Heart right ventricle (tissue), 16 donors: ENCODE measurements around the gene NADSYN1. TPM values are rescaled to one million over a fixed set of nuclear protein-coding genes. Genes with fewer than 3 reads are reported as not detected.

Source experiments
- ATAC-seq, 8 donors: fragments of 200-7000 bp; cut with Tn5 transposase; one replicate each; pipeline ENCODE4 v1.9.1; 2020; ENCODE audit warnings: mild to moderate bottlenecking in 8 of 8, moderate library complexity in 8 of 8, moderate number of reproducible peaks in 1 of 8
- DNase-seq, 2 donors: peaks; one replicate each; pipeline ENCODE4 v3.0.0-alpha.2; 2020
- H3K27ac ChIP-seq, 10 donors: fragments of 200-600 bp; sonication (generic) in 2 of 10; one replicate each; pipeline versions ENCODE4 v1.5.0 to v1.8.0; 2020 to 2022; ENCODE audit warnings: mild to moderate bottlenecking in 3 of 10
- H3K27me3 ChIP-seq, 7 donors: fragments of 200-600 bp; one replicate each; pipeline ENCODE4 v1.8.0; 2021 to 2022; ENCODE audit warnings: mild to moderate bottlenecking in 2 of 7
- H3K36me3 ChIP-seq, 9 donors: fragments of 200-600 bp; sonication (generic) in 1 of 9; one replicate each; pipeline versions ENCODE4 v1.5.0 to v1.8.0; 2020 to 2022; ENCODE audit warnings: mild to moderate bottlenecking in 2 of 9
- H3K4me1 ChIP-seq, 9 donors: fragments of 200-600 bp; sonication (generic) in 1 of 9; one replicate each; pipeline versions ENCODE4 v1.5.0 to v1.8.0; 2020 to 2022; ENCODE audit warnings: mild to moderate bottlenecking in 4 of 9
- H3K4me3 ChIP-seq, 10 donors: fragments of 200-600 bp; sonication (generic) in 2 of 10; one replicate each; pipeline versions ENCODE4 v1.5.0 to v1.8.0; 2020 to 2022; ENCODE audit warnings: mild to moderate bottlenecking in 7 of 10, moderate library complexity in 2 of 10
- H3K9me3 ChIP-seq, 11 donors: fragments of 200-600 bp in 10 of 11; sonication (generic) in 2 of 11; one replicate each; pipeline versions ENCODE4 v1.5.0 to v1.8.0; 2013 to 2022; ENCODE audit warnings: mild to moderate bottlenecking in 2 of 11, control low read depth in 1 of 11, moderate library complexity in 1 of 11
- CTCF ChIP-seq, 9 donors: fragments of 200-600 bp; sonication (generic) in 2 of 9; IDR thresholded peaks; one replicate each; pipeline versions ENCODE4 v1.5.0 to v1.8.0; 2021 to 2022; ENCODE audit warnings: antibody characterized with exemption in 9 of 9, mild to moderate bottlenecking in 5 of 9, moderate library complexity in 1 of 9
- WGBS, 2 donors: extraction: QIAGEN DNeasy Blood & Tissue Kit; methylation state at CpG; one replicate each; pipeline ENCODE4 v1.1.7; 2013; ENCODE audit warnings: inconsistent platforms in 1 of 2; 5-methylcytosine and 5-hydroxymethylcytosine counted together
- intact Hi-C, 10 donors: fragments of 100-400 bp; cut with DNase I; formaldehyde crosslinking; loops; one replicate each; pipeline versions ENCODE4 v1.11.1 to v1.14.2; 2022
- polyA plus RNA-seq, 2 donors: library from polyadenylated mRNA; stranded (reverse); fragments of 200-250 nt; gene quantifications; one replicate each; pipeline ENCODE4 v1.2.3, GENCODE V29; 2013
- total RNA-seq, 10 donors: library from RNA; stranded (reverse); fragmentation: NEBNext Ultra II Directional in 3 of 10; extraction: Animal tissue kit (Norgen Biotek cat#: 25700) in 3 of 10; gene quantifications; one replicate each; pipeline versions ENCODE4 v1.2.1 to v1.2.4, GENCODE V29; 2021 to 2023
- donor health status: Arrhythmogenic right ventricular cardiomyopathy.
- donor health status: ischemic (EF 13 %, LVEDD 7.1; RV severe dilation, severe dysfunction).
- donor health status: healthy with polysubstance abuse.
- donor health status: DM: no; HTN: yes; CAD: no.
- donor health status: DM: no; HTN: no; CAD: no.
- donor health status: ischemic (EF 25% LVEDD 6.9; RV normal size, moderate dysfunction).
- donor health status: ischemic (EF 25% LVEDD 5.7; RV mildly dilated, moderate dysfunction).
- donor health status: healthy.
- donor health status: DM: yes; HTN: yes; CAD: no.
- donor health status: Ischemic cardiomyopathy.
- donor health status: ischemic (EF 35%, LVEDD 5.7; RV mildly dilated, moderate dysfunction).
- donor health status: nonischemic (EF 11% LVEDD 7.7; RV severe dilation, severe dysfunction).
- donor health status: DM: yes; HTN: yes; CAD: no.
- donor health status: PGD.
- donor health status: ischemic (EF 29% LVEDD 5.4; RV normal size, mild dysfunction).
- donor health status: nonischemic (EF 23%, LVEDD 6.1; RV moderate dilation, normal function).

The NADSYN1 gene
- total and polyA plus RNA-seq, 12 donors = 13.4 to 32.0 (median 16.9) TPM

- no peak for DNase-seq
- no peak overlapping the region for H3K27ac ChIP-seq
- no peaks in the 10 kb centered on the region for H3K9me3 ChIP-seq
- no peak overlapping the region for H3K4me3 ChIP-seq
- ATAC-seq = no peak
- no peaks in the 10 kb centered on the region for H3K4me1 ChIP-seq
- intact Hi-C loops = no loop called here
- H3K27me3 ChIP-seq = no peaks in the 10 kb centered on the region
- WGBS, 2 donors = 98% methylated on average over 6 of the region's 6 CpGs
- H3K36me3 ChIP-seq = peaks cover 0 to 62% (median 11%) of the 10 kb centered on the region in 9 donors
- TF ChIP-seq CTCF (IDR thresholded peaks at IDR 0.05) = no peak
These were observed 14.2 kb downstream of the NADSYN1 start for GRCh38 chr11:71467164-71467563.

- no peak for TF ChIP-seq CTCF (IDR thresholded peaks at IDR 0.05)
- H3K27ac ChIP-seq = no peak overlapping the region
- no peak overlapping the region for H3K4me3 ChIP-seq
- no peaks in the 10 kb centered on the region for H3K4me1 ChIP-seq
- no peaks in the 10 kb centered on the region for H3K27me3 ChIP-seq
- ATAC-seq (no peak), DNase-seq (no peak)
- H3K36me3 ChIP-seq = peaks cover 0 to 76% (median 34%) of the 10 kb centered on the region in 9 donors
- H3K9me3 ChIP-seq = no peaks in the 10 kb centered on the region
- intact Hi-C loops = no loop called here
- 63 to 64% methylated on average over 6 of the region's 6 CpGs for WGBS, 2 donors
These were observed 17.9 kb downstream of the NADSYN1 start for GRCh38 chr11:71470946-71471345.

- peaks cover 0 to 76% (median 35%) of the 10 kb centered on the region in 9 donors for H3K36me3 ChIP-seq
- 93 to 94% methylated on average over 10 of the region's 10 CpGs for WGBS, 2 donors
- DNase-seq = no peak
These were observed 19.4 kb downstream of the NADSYN1 start for GRCh38 chr11:71472357-71472885.

GRCh38 chr11:71472941-71473792 lies 20.2 kb downstream of the NADSYN1 start:
- peaks cover 0 to 76% (median 37%) of the 10 kb centered on the region in 9 donors for H3K36me3 ChIP-seq
- H3K4me3 ChIP-seq = no peak overlapping the region
- H3K27me3 ChIP-seq = no peaks in the 10 kb centered on the region
- H3K9me3 ChIP-seq = no peaks in the 10 kb centered on the region
- H3K27ac ChIP-seq = no peak overlapping the region
- peaks cover 0 to 1% (median 0%) of the 10 kb centered on the region in 9 donors for H3K4me1 ChIP-seq
- WGBS, 2 donors = 92 to 94% methylated on average over 33 of the region's 33 CpGs
- DNase-seq (no peak), ATAC-seq (no peak)
- TF ChIP-seq CTCF (IDR thresholded peaks at IDR 0.05) = no peak
- intact Hi-C loops = no loop called here

More at GRCh38 chr11:71472357-71472885, 19.4 kb downstream of the NADSYN1 start:
- Histone ChIP-seq H3K4me1 (no peaks in the 10 kb centered on the region), H3K4me3 (no peak overlapping the region), H3K27ac (no peak overlapping the region), H3K9me3 (no peaks in the 10 kb centered on the region), H3K27me3 (no peaks in the 10 kb centered on the region)
- intact Hi-C loops = no loop called here
- TF ChIP-seq CTCF (IDR thresholded peaks at IDR 0.05) = no peak
- ATAC-seq = no peak
